Thyroid gland (tissue), 4 donors: Measurements from ENCODE around the gene HYAL3. TPM values are rescaled to one million over a fixed set of nuclear protein-coding genes. Genes with fewer than 3 reads are reported as not detected.

ENCODE experiments used
- DNase-seq, 2 donors: peaks; one replicate each; pipeline ENCODE4 v3.0.0-alpha.2; 2019
- H3K27ac ChIP-seq, 3 donors: fragments of 200-600 bp; sonication (generic); 1 replicate in 2 of 3; 2 replicates in 1 of 3; pipeline ENCODE4 v1.5.1; 2016 to 2019; ENCODE audit warnings: mild to moderate bottlenecking in 1 of 3, moderate library complexity in 1 of 3
- H3K27me3 ChIP-seq: fragments of 200-600 bp; sonication (generic); one replicate; pipeline ENCODE4 v1.5.1; 2019
- H3K36me3 ChIP-seq, 2 donors: fragments of 200-600 bp; sonication (generic); one replicate each; pipeline ENCODE4 v1.5.1; 2016 to 2019
- H3K4me1 ChIP-seq, 2 donors: fragments of 200-600 bp; sonication (generic); one replicate each; pipeline ENCODE4 v1.5.1; 2017 to 2019
- H3K4me3 ChIP-seq, 3 donors: fragments of 200-600 bp; sonication (generic); replicated peaks in 1 of 3; 1 replicate in 2 of 3; 2 replicates in 1 of 3; pipeline ENCODE4 v1.5.1; 2016; ENCODE audit warnings: mild to moderate bottlenecking in 1 of 3
- H3K9me3 ChIP-seq: fragments of 200-600 bp; sonication (generic); one replicate; pipeline ENCODE4 v1.5.1; 2017
- POLR2A ChIP-seq, 2 donors: fragments of 450-650 bp; IDR thresholded peaks; one replicate each; pipeline ENCODE4 v1.6.1; 2017; ENCODE audit warnings: antibody characterized with exemption in 2 of 2, mild to moderate bottlenecking in 2 of 2, moderate library complexity in 1 of 2
- WGBS, 2 donors: methylation state at CpG; one replicate each; pipeline ENCODE4 v1.1.5; 2017; 5-methylcytosine and 5-hydroxymethylcytosine counted together
- intact Hi-C: fragments of 100-400 bp; cut with DNase I; formaldehyde crosslinking; loops from one replicate; pipeline ENCODE4 v1.15.1; 2023
- total RNA-seq, 4 donors: library from RNA; depleted of rRNA; stranded (reverse); fragments of >200 nt; gene quantifications; one replicate each; pipeline ENCODE4 v1.2.3, GENCODE V29; 2016
- TF ChIP-seq, protein P1 (sequence below), 6 experiments: fragments of 200-600 bp in 3 of 6; fragments of 450-650 bp in 3 of 6; sonication (generic) in 3 of 6; IDR thresholded peaks; one replicate each; pipeline ENCODE4 v1.5.1; 2016 to 2019; ENCODE audit warnings: antibody characterized with exemption in 6 of 6, mild to moderate bottlenecking in 2 of 6, inconsistent platforms in 1 of 6, moderate library complexity in 1 of 6

HYAL3 gene
- total RNA-seq, 4 donors from 2014 or later: 2.7 to 6.7 (median 3.8) TPM

DNA sequence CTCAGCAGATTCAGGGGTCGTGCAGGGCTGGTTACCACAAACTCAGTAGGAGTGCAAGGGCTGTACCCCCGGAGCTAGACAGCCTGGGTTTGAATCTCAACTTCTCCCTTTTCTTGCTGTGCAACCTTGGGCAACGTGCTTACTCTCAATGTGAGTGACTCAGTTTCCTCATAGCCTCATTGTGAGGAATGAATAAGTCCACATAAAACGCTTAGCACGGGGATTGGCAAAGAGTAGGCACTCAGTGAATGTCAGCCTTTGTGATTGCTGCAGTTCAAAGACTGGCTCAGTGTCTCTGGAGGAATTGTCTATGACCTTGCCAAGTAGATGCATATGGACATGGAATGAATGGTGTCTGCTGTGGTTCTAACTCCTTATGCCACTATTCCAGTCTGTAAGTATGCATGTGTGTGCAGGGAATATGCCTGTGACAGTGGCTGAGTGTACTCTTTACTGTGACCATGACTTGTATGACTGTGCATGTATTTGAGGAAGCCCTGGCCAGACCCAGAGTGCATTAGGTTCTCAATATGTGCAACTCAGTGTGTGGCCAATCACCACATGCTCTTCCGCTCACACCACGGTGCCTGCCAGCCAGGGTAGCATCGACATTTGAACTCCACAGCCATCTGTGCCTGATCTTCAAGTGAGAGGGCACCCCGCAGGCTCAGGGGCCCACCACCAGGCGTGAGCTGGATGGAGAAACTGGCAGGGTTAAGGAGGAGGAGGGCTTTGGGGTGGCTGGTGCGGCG is 900 bp upstream of the HYAL3 start:
- TF ChIP-seq POLR2A (IDR thresholded peaks at IDR 0.05): no peak
- Histone ChIP-seq H3K27ac (peak overlapping the region; percentile 48 to 88 (median 77)), H3K4me3 (peak overlapping the region in 2 of 3 donors; percentile 8 to 57), H3K4me1 (peaks cover 22 to 35% of the 10 kb centered on the region in 2 donors), H3K27me3 (no peaks in the 10 kb centered on the region), H3K36me3 (no peaks in the 10 kb centered on the region), H3K9me3 (no peaks in the 10 kb centered on the region)
- intact Hi-C loops: no loop called here
- no peak for DNase-seq
- 52 to 65% methylated on average over 12 of the region's 12 CpGs for WGBS, 2 donors

DNA sequence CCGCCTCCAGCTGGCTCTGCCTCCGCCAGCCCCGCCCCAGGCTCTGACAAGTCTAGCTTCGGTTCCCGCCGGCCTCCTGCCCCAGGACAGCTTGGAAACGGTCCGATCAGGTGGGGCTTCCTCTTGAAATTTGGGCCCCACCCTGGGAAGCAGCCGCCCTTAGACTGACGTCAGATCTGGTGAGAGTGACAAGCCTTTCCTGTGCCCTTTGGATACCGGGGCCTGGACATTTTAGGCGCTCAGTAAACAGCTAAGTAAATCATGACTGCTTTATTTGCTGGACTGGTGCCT is 378 bp upstream of the HYAL3 start:
- intact Hi-C loops: no loop called here

DNA sequence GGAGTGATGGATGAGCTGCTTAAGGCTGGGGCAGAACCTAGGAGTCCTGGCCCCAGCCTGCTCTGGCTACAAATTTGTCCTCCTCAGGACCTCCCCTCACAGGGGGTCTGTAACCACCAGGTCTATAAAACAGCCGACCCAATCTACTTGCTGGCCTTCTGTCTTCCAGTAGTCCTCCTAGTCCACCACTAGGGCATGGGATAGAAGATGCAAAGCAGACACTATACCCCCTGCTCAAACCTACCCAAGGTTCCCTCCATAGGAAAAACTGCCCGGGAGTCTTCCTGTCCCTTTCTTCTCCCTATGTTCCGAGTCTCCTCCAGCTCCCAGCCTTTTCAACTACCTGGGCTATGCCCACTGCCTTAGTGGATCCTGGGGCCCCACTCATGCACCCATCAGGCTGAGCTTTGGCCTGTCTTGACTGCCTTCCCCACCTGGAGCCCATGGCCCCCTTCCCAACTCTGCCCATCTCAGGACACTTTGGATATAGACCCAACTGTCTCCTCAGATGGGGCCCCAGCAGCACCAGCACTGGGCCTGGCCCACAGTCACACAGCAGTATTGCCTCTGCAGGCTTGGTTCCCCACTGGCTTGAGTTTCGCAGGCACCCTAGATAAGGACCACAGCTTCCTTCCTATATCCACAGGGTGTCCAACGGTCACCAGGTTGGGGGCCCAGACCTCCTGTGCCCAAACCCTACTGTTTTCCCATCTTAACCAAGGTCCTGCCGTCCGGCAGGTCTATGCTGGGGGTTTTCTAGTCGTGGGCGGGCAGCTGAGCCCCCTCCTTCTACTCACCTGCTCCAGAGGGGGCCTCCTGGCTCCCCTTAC is 1.1 kb downstream of the HYAL3 start:
- Histone ChIP-seq H3K4me1 (peaks cover 19 to 31% of the 10 kb centered on the region in 2 donors), H3K4me3 (peak overlapping the region in 2 of 3 donors; percentile 12 to 68), H3K27ac (peak overlapping the region; percentile 65 to 88 (median 84)), H3K9me3 (no peaks in the 10 kb centered on the region), H3K27me3 (no peaks in the 10 kb centered on the region), H3K36me3 (no peaks in the 10 kb centered on the region)
- WGBS, 2 donors: 55 to 67% methylated on average over 6 to 9 of the region's 9 CpGs
- DNase-seq: no peak
- intact Hi-C loops: no loop called here
- TF ChIP-seq POLR2A (IDR thresholded peaks at IDR 0.05): no peak
- TF ChIP-seq, protein P1, sequence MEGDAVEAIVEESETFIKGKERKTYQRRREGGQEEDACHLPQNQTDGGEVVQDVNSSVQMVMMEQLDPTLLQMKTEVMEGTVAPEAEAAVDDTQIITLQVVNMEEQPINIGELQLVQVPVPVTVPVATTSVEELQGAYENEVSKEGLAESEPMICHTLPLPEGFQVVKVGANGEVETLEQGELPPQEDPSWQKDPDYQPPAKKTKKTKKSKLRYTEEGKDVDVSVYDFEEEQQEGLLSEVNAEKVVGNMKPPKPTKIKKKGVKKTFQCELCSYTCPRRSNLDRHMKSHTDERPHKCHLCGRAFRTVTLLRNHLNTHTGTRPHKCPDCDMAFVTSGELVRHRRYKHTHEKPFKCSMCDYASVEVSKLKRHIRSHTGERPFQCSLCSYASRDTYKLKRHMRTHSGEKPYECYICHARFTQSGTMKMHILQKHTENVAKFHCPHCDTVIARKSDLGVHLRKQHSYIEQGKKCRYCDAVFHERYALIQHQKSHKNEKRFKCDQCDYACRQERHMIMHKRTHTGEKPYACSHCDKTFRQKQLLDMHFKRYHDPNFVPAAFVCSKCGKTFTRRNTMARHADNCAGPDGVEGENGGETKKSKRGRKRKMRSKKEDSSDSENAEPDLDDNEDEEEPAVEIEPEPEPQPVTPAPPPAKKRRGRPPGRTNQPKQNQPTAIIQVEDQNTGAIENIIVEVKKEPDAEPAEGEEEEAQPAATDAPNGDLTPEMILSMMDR (IDR thresholded peaks at IDR 0.05): no peak

More for the DNA sequence above, 378 bp upstream of the HYAL3 start:
- Histone ChIP-seq H3K4me3 (peak overlapping the region in 2 of 3 donors; percentile 8 to 57), H3K4me1 (peaks cover 22 to 35% of the 10 kb centered on the region in 2 donors), H3K27ac (peak overlapping the region; percentile 48 to 88 (median 77)), H3K9me3 (no peaks in the 10 kb centered on the region), H3K27me3 (no peaks in the 10 kb centered on the region), H3K36me3 (no peaks in the 10 kb centered on the region)
- TF ChIP-seq POLR2A (IDR thresholded peaks at IDR 0.05): no peak
- TF ChIP-seq, protein P1 (IDR thresholded peaks at IDR 0.05): no peak
- WGBS, 2 donors: 2 to 3% methylated on average over 9 to 12 of the region's 12 CpGs
- DNase-seq: no peak

DNA sequence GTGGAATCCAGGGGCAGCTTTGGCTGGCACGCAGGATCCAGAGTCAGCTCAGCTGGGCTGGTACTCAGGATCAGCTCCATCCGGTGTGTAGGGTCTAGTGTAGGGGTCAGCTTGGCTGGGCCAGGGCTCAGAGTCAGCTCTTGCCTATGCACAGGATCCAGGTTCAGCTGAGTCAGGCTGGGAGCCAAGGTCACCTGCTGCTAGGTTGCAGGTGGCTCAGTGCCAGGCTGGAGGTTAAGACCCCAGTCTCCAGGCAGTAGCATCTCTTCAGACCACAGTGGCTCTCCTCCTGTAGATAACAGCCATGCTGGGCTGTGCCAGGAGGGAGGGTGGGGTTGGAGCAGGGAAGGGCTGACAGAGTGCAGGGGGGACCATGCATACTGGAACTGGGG is 1.8 kb downstream of the HYAL3 start:
- 100% methylated on average over 2 of the region's 2 CpGs; no CpG with 5 or more reads in 1 of the 2 donors for WGBS, 2 donors
- intact Hi-C loops: no loop called here
- no peak for DNase-seq
- H3K27me3 ChIP-seq: no peaks in the 10 kb centered on the region
- no peak overlapping the region for H3K4me3 ChIP-seq
- no peaks in the 10 kb centered on the region for H3K9me3 ChIP-seq
- H3K36me3 ChIP-seq: no peaks in the 10 kb centered on the region
- H3K4me1 ChIP-seq: peaks cover 25 to 37% of the 10 kb centered on the region in 2 donors
- no peak overlapping the region for H3K27ac ChIP-seq
- TF ChIP-seq POLR2A (IDR thresholded peaks at IDR 0.05): no peak

DNA sequence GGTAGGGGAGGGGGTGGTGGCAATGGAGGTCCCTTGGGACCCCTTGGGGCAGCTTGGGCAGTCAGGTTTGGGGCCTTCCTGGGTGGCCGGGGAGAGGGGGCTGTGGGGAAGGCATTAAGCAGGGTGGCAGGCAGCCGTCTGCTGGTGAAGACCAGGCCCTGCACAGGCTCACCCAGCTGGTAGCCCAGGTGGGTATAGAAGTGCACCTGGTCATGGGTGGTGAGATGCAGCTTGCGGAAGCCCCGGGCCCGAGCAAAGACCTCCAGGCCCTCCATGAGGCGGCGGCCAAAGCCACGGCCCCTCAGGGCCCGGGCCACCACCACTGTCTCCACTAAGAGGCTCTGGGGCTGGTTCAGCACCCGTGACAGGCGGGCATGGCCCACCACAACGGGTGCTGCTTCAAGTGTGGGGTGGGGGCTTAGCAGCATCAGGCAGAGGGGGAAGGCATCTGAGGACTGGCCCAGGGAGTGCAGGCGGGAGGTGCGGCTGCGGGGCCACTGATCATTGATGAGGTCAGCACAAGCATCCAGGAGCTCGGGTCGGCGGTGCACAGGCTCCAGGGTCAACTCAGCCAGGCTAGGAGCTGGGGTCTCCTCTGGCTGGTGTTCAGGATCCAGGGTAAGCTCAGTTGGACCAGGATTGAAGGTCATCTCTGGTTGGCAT is 2.4 kb downstream of the HYAL3 start:
- DNase-seq: no peak
- peaks cover 25 to 37% of the 10 kb centered on the region in 2 donors for H3K4me1 ChIP-seq
- H3K36me3 ChIP-seq: no peaks in the 10 kb centered on the region
- H3K4me3 ChIP-seq: no peak overlapping the region
- no peaks in the 10 kb centered on the region for H3K9me3 ChIP-seq
- intact Hi-C loops: no loop called here
- WGBS, 2 donors: 94 to 97% methylated on average over 7 to 8 of the region's 18 CpGs
- no peak for TF ChIP-seq POLR2A (IDR thresholded peaks at IDR 0.05)
- TF ChIP-seq, protein P1 (IDR thresholded peaks at IDR 0.05): no peak
- H3K27ac ChIP-seq: no peak overlapping the region
- H3K27me3 ChIP-seq: no peaks in the 10 kb centered on the region
